ENCODE measurements around the gene HRH1. TPM values are rescaled to one million over a fixed set of nuclear protein-coding genes. Genes with fewer than 3 reads are reported as not detected.
"Not testable (repeated sequence)": the region's sequence is repeated elsewhere in the genome, so short reads cannot be mapped to it uniquely, and the experiment has no call there.

Gene HRH1
- total RNA-seq, 1 donor = 9.8 TPM

GRCh38 chr3:11250902-11251806 lies 96.9 kb downstream of the HRH1 start:
- TF ChIP-seq CTCF (IDR thresholded peaks at IDR 0.05; ENCODE audit: extremely low read depth, low read depth, low read length) = no peak
- no peaks in the 10 kb centered on the region for H3K27me3 ChIP-seq (ENCODE audit: insufficient read depth, low read length)
- peaks cover 32% of the 10 kb centered on the region for H3K79me2 ChIP-seq (ENCODE audit: insufficient read depth, low read length)
- DNase-seq (ENCODE audit: insufficient read length, low spot score, missing footprints) = no peak
- H3K4me1 ChIP-seq (ENCODE audit: insufficient read depth, low read length) = peaks cover 19% of the 10 kb centered on the region
- no peaks in the 10 kb centered on the region for H3K9me3 ChIP-seq (ENCODE audit: low read depth, low read length)
- peak overlapping the region; percentile 42 for H3K4me2 ChIP-seq (ENCODE audit: insufficient read depth, low read length)
- peak overlapping the region; percentile 61 for H2AFZ ChIP-seq (ENCODE audit: low read length)
- H3K27ac ChIP-seq (ENCODE audit: low read depth, low read length) = peak overlapping the region; percentile 21
- no peak overlapping the region for H3K4me3 ChIP-seq (ENCODE audit: insufficient read depth, low read length)
- H4K20me1 ChIP-seq (ENCODE audit: insufficient read depth, low read length) = no peaks in the 10 kb centered on the region
- H3K36me3 ChIP-seq (ENCODE audit: insufficient read depth, low read length) = peaks cover 10% of the 10 kb centered on the region

GRCh38 chr3:11251807-11252176 lies 97.5 kb downstream of the HRH1 start:
- Histone ChIP-seq H2AFZ (ENCODE audit: low read length) (peak overlapping the region; percentile 61), H3K36me3 (ENCODE audit: insufficient read depth, low read length) (peaks cover 10% of the 10 kb centered on the region), H3K27me3 (ENCODE audit: insufficient read depth, low read length) (no peaks in the 10 kb centered on the region), H3K27ac (ENCODE audit: low read depth, low read length) (peak overlapping the region; percentile 13), H3K79me2 (ENCODE audit: insufficient read depth, low read length) (peaks cover 32% of the 10 kb centered on the region), H3K9me3 (ENCODE audit: low read depth, low read length) (no peaks in the 10 kb centered on the region), H3K4me3 (ENCODE audit: insufficient read depth, low read length) (no peak overlapping the region), H3K4me2 (ENCODE audit: insufficient read depth, low read length) (peak overlapping the region; percentile 42), H3K4me1 (ENCODE audit: insufficient read depth, low read length) (peaks cover 15% of the 10 kb centered on the region), H4K20me1 (ENCODE audit: insufficient read depth, low read length) (no peaks in the 10 kb centered on the region)
- DNase-seq (ENCODE audit: insufficient read length, low spot score, missing footprints) = no peak
- no peak for TF ChIP-seq CTCF (IDR thresholded peaks at IDR 0.05; ENCODE audit: extremely low read depth, low read depth, low read length)

- Histone ChIP-seq H3K36me3 (ENCODE audit: insufficient read depth, low read length) (peaks cover 16% of the 10 kb centered on the region), H3K79me2 (ENCODE audit: insufficient read depth, low read length) (peaks cover 20% of the 10 kb centered on the region), H3K27ac (ENCODE audit: low read depth, low read length) (no peak overlapping the region), H3K4me2 (ENCODE audit: insufficient read depth, low read length) (no peak overlapping the region), H3K4me3 (ENCODE audit: insufficient read depth, low read length) (no peak overlapping the region), H3K9me3 (ENCODE audit: low read depth, low read length) (no peaks in the 10 kb centered on the region), H4K20me1 (ENCODE audit: insufficient read depth, low read length) (no peaks in the 10 kb centered on the region), H2AFZ (ENCODE audit: low read length) (no peak overlapping the region), H3K4me1 (ENCODE audit: insufficient read depth, low read length) (peaks cover 12% of the 10 kb centered on the region), H3K27me3 (ENCODE audit: insufficient read depth, low read length) (no peaks in the 10 kb centered on the region)
- no peak for DNase-seq (ENCODE audit: insufficient read length, low spot score, missing footprints)
- no peak for TF ChIP-seq CTCF (IDR thresholded peaks at IDR 0.05; ENCODE audit: extremely low read depth, low read depth, low read length)
These were observed 100.6 kb downstream of the HRH1 start for GRCh38 chr3:11254876-11255275.

- not testable (repeated sequence) for H3K9me3 ChIP-seq (ENCODE audit: low read depth, low read length); H3K27ac ChIP-seq (ENCODE audit: low read depth, low read length); H4K20me1 ChIP-seq (ENCODE audit: insufficient read depth, low read length); H2AFZ ChIP-seq (ENCODE audit: low read length); H3K4me2 ChIP-seq (ENCODE audit: insufficient read depth, low read length); DNase-seq (ENCODE audit: insufficient read length, low spot score, missing footprints); H3K4me3 ChIP-seq (ENCODE audit: insufficient read depth, low read length); H3K27me3 ChIP-seq (ENCODE audit: insufficient read depth, low read length)
- peaks cover 23% of the 10 kb centered on the region for H3K36me3 ChIP-seq (ENCODE audit: insufficient read depth, low read length)
- peaks cover 16% of the 10 kb centered on the region for H3K79me2 ChIP-seq (ENCODE audit: insufficient read depth, low read length)
- H3K4me1 ChIP-seq (ENCODE audit: insufficient read depth, low read length) = peaks cover 12% of the 10 kb centered on the region
These were observed 101.2 kb downstream of the HRH1 start for GRCh38 chr3:11255537-11255936.

All from osteoblast (primary cell).